ENCODE measurements around the gene MINDY4. TPM values are rescaled to one million over a fixed set of nuclear protein-coding genes. Genes with fewer than 3 reads are reported as not detected.

MINDY4 gene
- total RNA-seq, 1 donor from 2014 or later, result 2.2 TPM

DNA sequence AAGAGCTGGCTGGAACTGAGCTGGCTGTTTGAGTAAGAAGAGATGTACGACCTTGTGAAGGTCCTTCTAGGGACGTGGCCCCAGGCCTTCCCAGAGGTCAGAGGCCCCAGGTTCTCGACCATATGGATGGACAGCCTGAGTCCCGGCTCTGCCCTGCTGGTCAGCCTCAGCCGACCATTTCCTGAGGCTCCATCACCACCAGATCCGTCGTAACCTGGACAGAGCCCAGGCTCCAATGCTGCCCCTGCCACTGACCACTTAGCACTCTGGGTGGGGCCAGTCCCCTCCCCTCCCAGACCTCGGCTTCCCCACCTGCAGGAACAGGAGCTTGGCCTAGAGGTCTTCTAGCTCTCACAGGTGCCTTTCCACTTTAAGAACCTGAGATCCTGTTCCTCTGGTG lies 29.9 kb upstream of the MINDY4 start:
- DNase-seq (ENCODE audit: low read depth, low spot score), result no peak

DNA sequence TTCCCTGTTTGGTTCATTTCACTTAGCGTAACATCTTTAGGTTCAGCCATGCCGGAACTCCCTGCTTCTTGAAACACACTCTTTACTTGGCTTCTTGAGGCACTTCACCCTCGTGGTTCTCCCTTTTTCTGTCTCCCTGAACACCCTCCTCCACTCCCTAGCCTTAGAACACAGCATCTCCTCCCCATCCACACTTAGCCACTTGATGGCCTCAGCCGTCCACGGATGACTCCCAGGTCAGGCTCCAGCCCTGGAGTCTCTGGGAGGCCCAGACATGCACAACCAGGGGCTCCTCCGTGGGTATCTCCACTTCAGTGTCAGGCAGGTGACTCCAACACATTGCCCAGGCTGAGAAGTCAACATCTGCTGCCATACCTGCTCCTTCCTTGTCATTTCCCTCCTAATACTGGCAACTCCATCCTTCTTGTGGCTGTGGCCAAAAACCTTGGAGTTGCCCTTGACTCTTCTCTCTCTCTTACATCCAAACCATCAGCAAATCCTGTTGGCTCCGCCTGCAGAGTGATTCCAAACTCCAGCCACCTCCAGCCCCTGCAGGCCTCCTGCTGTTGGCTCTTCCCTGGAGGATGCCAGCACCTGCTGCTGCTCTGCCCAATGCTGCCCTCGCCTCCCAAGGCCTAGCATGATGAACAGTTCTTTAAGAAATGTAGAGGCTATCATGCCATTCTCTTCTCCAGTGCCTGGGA lies 27.7 kb upstream of the MINDY4 start:
- DNase-seq (ENCODE audit: low read depth, low spot score), result no peak

DNA sequence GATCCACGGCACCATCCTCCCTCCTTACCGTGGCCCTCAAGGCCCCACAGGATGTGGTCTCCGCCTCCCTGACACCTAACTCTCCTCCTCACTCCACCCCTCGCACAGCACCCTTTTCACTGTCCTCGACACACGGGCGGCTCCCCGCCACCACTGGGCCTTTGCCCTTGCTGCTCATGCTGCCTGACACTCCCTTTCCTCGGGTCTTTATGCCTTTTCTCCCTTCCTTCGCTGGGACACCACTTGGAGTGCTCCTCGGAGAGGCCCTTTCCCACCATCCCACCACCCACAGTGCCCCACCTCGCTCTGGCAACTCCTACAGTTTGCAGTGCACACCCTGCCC lies 27.2 kb upstream of the MINDY4 start:
- no peak for DNase-seq (ENCODE audit: low read depth, low spot score)

DNA sequence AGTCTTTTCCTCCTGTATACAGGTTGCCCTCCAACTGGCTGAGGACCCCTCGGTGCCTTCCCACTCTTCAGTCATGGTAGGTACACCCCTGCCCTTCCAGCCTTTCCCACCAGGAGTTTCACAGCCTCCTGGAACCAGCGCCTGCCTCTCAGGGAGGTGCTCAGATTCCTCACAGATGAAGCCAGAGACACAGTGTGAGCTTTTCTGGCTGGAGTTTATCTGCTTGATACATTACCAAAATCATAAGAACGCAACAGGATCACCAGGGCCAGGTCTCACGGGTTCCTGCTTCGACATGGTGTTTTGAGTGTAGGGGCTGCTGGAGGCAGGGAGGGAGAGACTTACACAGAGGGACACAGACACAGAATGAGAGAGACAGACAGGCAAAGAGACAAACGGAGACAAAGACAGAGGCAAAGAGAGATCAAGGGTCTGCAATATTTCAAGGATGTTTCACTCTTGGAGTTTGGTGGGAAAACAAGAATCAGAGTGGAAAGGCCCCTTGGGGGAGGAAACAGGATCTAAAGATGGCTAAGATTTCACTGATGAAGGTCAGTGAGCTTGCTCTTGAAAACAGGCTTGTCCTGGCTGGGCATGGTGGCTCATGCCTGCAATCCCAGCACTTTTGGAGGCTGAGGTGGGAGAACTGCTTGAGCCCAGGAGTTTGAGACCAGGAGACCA lies 25.8 kb upstream of the MINDY4 start:
- DNase-seq (ENCODE audit: low read depth, low spot score), result no peak

DNA sequence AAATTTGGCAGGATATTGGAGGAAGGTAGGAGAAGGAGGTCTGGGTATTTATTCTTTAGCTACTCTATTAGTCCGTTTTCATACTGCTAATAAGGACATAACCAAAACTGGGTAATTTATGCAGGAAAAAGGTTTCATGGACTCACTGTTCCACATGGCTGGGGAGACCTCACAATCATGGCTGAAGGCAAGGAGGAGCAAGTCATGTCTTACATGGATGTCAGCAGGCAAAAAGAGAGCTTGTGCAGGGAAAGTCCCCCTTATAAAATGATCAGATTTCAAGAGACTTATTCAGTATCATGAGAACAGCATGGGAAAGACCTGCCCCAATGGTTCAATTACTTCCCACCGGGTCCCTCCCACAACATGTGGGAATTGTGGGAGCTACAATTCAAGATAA lies 21.2 kb upstream of the MINDY4 start:
- no peak for DNase-seq (ENCODE audit: low read depth, low spot score)

DNA sequence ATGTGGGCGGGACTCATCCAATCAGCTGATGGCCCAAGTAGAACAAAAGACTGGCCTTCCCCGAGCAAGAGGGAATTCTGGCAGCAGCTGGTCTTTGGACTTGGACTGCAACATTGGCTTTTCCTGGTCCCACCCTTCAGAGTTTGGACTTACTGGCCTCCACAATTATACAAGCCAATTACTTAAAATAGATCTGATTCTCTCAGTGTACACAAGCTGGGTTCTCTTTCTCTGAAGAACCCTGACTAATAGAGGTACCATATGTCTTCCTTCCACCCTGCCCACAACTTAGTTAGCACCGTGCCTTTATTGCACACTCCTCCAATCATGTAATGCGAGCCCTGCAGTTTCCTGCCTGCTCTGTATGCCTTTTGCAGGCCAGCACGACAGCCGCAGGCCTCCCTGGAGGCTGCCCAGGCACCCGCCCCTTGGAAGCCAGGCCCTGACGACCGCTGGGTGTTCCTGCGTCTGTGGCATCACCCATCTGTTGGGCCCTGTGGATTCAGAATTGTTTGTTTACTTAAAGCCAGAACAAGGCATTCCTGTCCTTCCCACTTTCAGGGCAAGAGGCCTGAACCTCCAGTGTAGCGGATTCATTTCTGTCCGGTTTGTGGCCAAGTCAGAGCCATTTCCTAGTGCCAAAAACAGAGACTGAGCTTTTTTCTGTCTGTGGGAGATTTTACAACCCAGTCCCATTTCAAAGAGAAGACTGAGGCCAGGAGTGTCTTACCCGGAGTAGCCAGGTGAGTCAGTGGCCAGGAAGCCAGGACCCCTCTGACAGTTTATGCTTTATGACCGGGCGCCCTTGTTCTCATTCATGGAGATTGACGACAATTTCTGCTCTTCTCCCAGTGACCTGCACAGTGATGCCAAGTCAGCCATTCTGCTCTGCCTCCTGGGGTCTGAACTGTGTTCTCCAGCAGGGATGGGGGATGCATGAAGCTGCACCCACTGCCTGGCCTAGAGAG lies 20.2 kb upstream of the MINDY4 start:
- no peak for DNase-seq (ENCODE audit: low read depth, low spot score)

DNA sequence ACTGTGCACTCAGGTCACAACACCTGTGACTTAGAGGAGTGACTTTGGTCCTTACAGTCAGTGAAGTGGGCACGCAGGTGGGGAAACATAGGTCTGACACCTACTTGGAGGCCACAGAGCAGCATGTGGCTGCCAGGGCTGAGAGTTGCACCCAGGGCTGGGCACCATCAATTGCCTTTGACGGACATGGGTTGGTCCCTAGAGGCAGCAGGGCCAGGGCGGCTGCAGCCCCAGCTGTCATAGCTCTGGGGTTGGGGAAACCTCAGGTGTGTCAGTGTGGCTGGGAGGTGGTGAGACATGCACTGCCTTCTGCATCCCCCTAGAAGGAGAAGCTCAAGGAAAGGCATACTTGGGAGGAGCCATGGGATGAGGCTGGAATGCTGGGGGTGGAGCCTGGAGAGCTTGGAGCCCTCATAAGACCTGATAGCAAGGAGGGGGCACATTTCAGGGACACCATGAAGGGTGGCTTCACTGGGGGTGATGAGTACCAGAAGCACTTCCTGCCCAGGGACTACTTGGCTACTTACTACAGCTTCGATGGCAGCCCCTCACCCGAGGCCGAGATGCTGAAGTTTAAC lies 19.4 kb upstream of the MINDY4 start, which contains the start of gene INMT:
INMT (plus strand) TSS at position 440 of the 578 bp plus-strand sequence; CDS start at position 456, 16 bp downstream.
- DNase-seq (ENCODE audit: low read depth, low spot score), result no peak

DNA sequence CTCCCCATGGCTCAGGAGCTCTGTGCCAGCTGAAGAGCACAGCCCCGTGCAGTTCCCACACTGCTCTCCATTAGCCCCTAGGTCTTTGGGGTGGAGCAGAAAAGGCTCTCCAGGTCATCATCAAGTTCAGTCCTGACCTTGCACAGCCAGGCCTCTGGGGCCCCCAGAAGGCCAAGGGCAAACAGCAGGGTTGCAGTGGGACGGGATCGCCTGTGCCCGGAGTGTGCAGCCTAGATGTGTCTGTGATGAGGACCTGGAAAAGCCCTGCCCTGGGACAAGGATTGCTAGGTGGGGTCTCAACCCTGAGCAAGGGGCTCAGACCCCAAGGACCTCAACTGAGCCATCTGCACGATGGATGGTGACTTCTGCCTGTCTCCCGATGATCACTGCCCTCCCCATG lies 18.7 kb upstream of the MINDY4 start:
- no peak for DNase-seq (ENCODE audit: low read depth, low spot score)

DNA sequence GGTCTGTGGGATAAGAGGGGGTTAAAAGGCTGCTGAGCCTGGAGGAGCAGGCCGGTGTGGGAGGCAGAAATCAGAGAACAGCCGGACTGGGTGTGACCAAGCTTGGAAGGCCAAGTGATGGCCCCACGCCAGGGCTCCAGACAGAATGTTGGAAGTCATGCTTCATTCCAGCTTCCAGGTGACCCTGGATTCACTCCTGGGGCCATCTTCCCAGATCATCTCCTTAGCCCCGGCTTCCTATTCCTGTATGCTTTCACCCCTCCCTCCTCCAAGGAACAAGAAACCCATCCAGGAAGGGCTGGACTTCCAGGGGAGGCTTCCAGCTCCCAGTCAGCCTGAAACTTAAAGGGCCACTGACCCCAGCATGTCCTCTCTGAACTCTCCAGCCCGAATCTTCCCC lies 18.2 kb upstream of the MINDY4 start:
- no peak for DNase-seq (ENCODE audit: low read depth, low spot score)

DNA sequence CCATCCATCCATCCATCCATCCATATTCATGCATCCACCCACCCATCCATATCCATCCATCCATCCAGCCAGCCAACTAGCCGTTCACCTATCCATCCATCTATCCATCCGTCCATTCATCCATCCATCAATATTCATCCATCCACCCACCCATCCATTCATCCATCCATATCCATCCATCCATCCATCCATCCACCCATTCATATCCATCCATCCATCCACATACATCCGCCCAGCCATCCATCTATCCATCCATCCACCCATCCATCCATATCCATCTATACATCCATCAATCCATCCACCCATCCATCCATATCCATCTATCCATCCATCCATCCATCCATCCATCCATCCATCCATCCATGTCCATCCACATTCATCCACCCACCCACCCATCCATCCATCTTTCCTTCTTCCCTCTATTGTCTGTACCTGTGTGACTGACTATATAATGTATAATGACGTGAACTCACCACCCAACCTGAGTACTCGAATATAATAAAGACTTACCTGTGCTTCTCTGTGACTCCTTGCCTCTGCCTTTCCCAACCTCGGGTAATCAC lies 16.8 kb upstream of the MINDY4 start:
- DNase-seq (ENCODE audit: low read depth, low spot score), result no peak

DNA sequence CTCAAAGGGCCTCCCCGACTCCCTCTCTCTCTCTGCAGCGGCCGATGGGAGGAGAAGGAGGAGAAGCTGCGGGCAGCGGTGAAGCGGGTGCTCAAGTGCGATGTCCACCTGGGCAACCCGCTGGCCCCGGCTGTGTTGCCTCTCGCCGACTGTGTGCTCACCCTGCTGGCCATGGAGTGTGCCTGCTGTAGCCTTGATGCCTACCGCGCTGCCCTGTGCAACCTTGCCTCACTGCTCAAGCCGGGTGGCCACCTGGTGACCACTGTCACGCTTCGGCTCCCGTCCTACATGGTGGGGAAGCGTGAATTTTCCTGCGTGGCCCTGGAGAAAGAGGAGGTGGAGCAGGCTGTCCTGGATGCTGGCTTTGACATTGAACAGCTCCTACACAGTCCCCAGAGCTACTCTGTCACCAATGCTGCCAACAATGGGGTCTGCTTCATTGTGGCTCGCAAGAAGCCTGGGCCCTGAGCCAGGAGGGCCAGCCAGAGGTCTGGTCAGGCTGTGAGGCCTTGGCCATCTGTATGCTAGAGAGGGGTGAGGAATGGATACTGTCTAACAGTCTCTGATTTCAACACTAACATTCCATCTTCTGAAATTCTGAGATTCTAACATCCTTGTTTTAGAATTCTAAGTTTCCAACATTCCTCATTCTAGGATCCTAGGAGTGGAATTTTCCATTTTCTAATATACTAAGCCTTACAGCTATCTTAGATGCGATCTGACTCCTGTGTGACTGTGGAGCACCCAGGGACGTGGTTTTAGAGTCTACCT lies 15.6 kb upstream of the MINDY4 start:
- DNase-seq (ENCODE audit: low read depth, low spot score), result no peak

DNA sequence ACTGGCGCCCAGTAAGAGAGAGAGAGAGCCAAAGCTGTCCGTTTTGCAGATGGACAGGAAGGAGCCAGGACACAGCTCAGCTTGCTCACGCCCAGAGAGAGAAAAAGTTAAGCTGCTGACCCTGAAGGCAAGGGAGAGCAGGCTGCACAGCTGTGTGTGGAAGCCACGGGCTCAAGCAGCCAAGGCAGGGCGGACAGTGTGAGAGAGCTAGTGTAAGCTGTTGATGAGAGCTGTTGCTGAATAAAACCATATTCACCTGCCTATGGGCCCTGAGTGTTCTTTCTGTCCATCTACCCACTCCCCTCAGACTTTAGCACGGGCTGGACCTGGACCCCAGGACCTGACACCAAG lies 13.9 kb upstream of the MINDY4 start:
- DNase-seq (ENCODE audit: low read depth, low spot score), result no peak

DNA sequence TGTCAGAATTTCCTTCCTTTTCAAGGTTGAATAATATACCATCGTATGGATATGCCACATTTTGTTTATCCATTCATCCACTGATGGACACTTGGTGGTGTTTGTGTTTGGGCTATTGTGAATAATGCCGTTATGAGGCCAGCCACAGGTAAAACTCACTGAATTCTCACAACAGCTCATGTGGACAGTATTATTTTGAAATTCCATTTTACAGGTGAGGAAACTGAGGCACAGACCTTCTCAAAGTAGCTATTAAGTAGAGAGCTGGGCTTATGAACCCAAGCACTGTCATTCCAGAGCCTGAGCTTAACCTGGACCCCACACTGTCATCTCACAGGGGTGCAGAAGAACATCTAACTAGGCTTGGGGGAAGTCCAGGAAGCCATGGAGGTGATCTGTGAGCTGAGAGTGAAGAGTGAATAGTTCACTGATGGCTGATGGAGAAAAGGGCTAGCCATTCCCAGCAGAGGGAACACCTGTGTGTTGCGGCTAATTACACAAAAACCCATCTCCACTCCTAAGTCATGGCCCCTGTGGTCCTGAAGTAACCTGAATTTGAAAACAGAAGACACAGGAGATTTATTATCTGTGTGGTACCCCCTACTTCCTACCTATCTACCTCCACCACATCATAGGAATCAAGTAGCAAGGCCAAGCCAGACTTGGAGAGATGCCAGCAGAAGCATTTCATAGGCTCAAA lies 10.6 kb upstream of the MINDY4 start:
- no peak for DNase-seq (ENCODE audit: low read depth, low spot score)

DNA sequence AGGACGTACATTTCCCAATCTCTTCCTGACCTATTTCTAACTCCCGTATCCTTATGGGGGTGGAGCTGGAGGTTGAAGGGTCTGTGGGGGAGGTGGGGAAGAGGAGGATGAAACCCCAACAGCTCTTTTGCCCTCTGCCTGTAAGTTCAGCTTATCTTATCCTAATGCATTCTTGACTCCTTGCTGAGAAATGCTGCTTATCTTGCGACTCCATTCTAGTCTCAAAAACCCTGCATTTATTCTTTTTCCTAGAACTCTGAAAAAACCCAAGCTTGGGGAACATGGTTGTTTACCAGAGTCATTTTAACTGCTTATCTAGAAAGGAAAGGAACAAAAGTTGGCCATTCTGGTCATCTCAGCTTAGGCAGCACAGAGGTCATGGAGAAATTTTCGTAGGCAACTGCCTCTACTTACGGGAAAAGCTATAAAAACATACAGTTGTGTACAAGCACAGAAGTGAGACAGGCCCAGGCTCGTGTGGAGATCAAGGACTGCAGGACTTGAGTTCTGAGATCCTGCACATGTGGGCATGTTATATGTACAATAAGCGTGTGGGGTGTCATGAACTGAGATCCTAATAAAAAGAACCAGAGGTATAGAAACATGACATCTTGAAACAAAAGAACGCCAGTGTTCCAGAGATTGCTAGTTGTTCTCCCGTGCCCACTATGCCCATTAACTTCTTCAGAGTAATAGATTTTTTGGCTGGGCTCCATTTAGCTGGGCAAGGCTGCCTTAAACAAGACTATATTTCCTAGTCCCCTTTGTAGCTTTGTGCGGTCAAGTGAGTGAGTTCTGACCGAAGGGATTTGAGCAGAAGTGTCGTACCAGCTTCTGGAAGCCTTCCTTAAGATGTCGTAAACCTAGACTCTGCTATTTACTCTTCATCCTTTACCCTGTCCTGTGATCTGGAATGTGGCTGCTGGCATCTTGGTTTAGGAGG lies 9.7 kb upstream of the MINDY4 start:
- no peak for DNase-seq (ENCODE audit: low read depth, low spot score)

DNA sequence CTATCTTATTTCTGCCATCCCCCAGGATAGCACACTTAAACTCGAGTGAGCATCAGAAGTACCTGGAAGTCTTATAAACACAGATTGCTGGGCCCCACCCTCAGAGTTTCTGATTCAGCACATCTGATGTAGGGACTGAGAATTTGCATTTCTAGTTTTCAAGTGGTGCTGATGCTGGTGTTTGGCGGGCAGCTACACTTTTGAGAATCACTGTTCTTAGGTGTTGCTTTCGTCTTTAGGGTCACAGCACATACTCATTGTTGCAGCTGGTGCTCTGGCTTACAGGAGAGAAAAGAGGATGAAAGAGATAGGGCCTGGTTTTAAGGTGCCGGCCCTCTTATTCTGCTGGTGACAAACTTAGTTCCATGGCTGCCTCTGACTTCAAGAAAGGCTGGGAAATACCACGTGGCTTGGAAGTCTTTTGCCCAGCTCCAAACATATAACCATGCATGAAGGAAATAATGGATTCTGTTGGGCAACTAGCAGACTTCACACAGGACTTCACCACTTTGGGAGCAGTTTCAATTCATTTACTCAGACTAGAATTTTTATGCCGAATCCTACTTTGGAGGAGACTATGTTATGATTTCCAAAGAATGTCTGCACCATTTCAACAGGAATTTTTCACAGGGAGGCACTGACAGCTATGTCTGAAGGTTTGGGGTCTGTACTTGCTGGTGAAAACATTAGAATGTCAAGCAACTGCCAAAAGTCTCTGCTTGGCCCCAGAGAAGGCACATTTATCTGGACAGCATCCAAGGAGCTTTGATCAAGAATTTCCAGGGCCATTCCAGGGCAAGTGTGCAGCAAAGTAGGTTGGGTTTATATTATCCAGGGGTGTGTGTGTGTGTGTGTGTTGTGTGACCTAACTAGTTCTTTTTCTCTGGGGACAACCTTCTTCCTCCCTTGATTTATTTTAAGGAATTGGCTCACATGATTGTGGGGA lies 6.9 kb upstream of the MINDY4 start:
- no peak for DNase-seq (ENCODE audit: low read depth, low spot score)

DNA sequence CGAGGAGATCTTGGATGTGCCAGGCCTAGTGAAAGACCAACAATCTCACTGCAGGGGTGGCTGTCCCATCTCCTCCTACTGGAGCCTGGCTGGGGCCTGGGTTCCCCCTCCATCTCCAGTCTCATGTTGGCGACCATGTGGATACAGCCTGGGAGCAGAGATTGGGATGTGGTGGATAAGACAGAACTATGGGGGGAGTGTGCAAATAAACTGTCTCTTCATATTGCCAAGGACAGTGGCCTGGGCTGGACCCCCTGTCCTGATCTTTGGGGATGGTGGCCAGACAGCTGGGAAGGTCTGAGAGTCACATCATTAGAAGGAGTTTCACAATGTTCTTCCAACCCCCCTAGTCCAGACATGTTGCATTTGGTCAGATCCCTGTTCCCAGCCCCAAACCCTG lies 5.8 kb upstream of the MINDY4 start:
- no peak for DNase-seq (ENCODE audit: low read depth, low spot score)

DNA sequence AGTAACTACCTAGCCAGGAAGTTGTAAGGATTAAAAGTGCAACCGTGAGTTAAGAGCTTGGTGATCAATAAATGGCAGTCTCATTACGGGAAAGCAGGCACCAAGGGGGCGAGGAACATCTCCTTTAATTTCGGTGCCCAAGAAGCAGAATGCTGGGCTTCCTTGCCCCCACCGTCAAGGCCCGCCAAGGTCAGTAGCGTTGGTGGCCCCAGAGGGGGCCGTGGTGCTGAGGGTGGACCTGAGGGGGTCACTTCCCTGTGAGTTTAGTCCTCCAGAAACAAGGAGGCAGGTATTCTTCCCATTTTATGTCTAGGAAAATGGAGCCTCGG lies 408 bp upstream of the MINDY4 start:
- DNase-seq (ENCODE audit: low read depth, low spot score), result no peak

DNA sequence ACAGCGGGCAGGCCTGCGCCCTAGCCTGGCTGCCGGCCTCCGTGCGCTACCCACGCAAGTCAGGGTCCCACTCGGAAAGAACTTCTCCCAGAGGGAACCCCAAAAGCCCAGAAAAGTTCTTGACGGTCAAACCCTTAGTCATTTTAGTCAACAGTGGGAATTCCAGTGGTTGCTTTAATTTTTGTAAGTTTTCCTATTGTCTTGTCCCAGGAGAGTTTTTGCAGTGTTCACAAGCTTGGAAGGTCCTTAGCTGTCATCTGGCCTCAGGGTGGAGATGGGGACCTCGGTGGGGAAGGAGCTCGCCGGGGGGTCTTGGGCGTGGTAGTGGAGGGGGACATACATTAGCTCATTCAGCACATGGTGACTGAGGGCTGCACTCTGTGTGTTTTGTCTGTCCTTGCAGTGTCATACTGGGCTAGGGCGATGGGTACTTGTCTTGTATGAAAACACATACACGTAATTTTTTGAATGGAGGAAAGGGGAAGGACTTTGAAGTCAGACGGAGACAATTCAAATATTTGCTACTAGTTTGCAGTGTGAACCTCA lies 736 bp downstream of the MINDY4 start:
- DNase-seq (ENCODE audit: low read depth, low spot score), result no peak

All from pulmonary artery endothelial cell (primary cell).